DND-41 (cell line): ENCODE data around the gene OR6Y1.

ENCODE experiments used
- ATAC-seq: fragments of 200-7000 bp; cut with Tn5 transposase; 3 replicates; pipeline ENCODE4 v1.9.1; 2021; ENCODE audit warnings: low read depth; ENCODE audit not compliant: insufficient read depth
- DNase-seq: peaks from one replicate; pipeline ENCODE4 v3.0.0-alpha.2; 2020
- H2AFZ ChIP-seq: 2 replicates; pipeline ENCODE4 v1.6.0; 2012; ENCODE audit warnings: low read depth, low read length
- H3K27ac ChIP-seq: 2 replicates; pipeline ENCODE4 v1.5.1; 2012; ENCODE audit warnings: low read length, inconsistent platforms
- H3K27me3 ChIP-seq: fragments of 200-600 bp; sonication (generic); 2 replicates; pipeline ENCODE4 v1.6.0; 2012; ENCODE audit warnings: low read length, mild to moderate bottlenecking, inconsistent platforms; ENCODE audit not compliant: insufficient read depth, poor library complexity
- H3K36me3 ChIP-seq: 2 replicates; pipeline ENCODE4 v1.5.1; 2012; ENCODE audit warnings: low read length, inconsistent platforms; ENCODE audit not compliant: insufficient read depth
- H3K4me1 ChIP-seq: 2 replicates; pipeline ENCODE4 v1.5.1; 2012; ENCODE audit warnings: mild to moderate bottlenecking, low read length; ENCODE audit not compliant: insufficient read depth
- H3K4me2 ChIP-seq: 2 replicates; pipeline ENCODE4 v1.6.0; 2012; ENCODE audit warnings: mild to moderate bottlenecking, moderate library complexity, low read length, inconsistent platforms; ENCODE audit not compliant: insufficient read depth
- H3K4me3 ChIP-seq, 2 experiments: fragments of 200-600 bp in 1 of 2; shearing (Covaris generic) in 1 of 2; 2 replicates each; pipeline ENCODE4 v1.5.1; 2012 to 2016; ENCODE audit warnings: inconsistent platforms in 2 of 2, low read length in 2 of 2, mild to moderate bottlenecking in 2 of 2, low read depth in 1 of 2, moderate library complexity in 1 of 2
- H3K79me2 ChIP-seq: 2 replicates; pipeline ENCODE4 v1.6.0; 2012; ENCODE audit warnings: low read length, inconsistent platforms; ENCODE audit not compliant: insufficient read depth
- H3K9ac ChIP-seq: 2 replicates; pipeline ENCODE4 v1.6.0; 2012; ENCODE audit warnings: low read depth, mild to moderate bottlenecking, inconsistent platforms, low read length, moderate library complexity
- H3K9me3 ChIP-seq: 2 replicates; pipeline ENCODE4 v1.5.1; 2012; ENCODE audit warnings: low read length, moderate library complexity, mild to moderate bottlenecking, inconsistent platforms; ENCODE audit not compliant: insufficient read depth, severe bottlenecking
- H4K20me1 ChIP-seq: 2 replicates; pipeline ENCODE4 v1.6.0; 2012; ENCODE audit warnings: low read length; ENCODE audit not compliant: insufficient read depth
- EZH2 ChIP-seq: IDR thresholded peaks from 3 replicates; pipeline ENCODE4 v1.6.1; 2012; ENCODE audit warnings: borderline replicate concordance, low read depth, mild to moderate bottlenecking, moderate library complexity, low read length, inconsistent platforms; ENCODE audit not compliant: severe bottlenecking
- TF ChIP-seq, protein P1 (sequence below): IDR thresholded peaks from 2 replicates; pipeline ENCODE4 v1.5.1; 2012; ENCODE audit warnings: borderline replicate concordance, low read length, moderate library complexity, mild to moderate bottlenecking; ENCODE audit not compliant: poor library complexity, severe bottlenecking; ENCODE audit errors: extremely low read depth

Gene OR6Y1, protein sequence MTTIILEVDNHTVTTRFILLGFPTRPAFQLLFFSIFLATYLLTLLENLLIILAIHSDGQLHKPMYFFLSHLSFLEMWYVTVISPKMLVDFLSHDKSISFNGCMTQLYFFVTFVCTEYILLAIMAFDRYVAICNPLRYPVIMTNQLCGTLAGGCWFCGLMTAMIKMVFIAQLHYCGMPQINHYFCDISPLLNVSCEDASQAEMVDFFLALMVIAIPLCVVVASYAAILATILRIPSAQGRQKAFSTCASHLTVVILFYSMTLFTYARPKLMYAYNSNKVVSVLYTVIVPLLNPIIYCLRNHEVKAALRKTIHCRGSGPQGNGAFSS

GRCh38 chr1:158554352-158554751 lies at the start of gene OR6Y1:
OR6Y1 (minus strand) TSS chr1:158554405; CDS start chr1:158548105, 6,300 bp downstream.
- Histone ChIP-seq H4K20me1 (no peaks in the 10 kb centered on the region), H2AFZ (no peak within 1 kb of the TSS), H3K36me3 (no peaks in the 10 kb centered on the region), H3K27ac (no peak within 1 kb of the TSS), H3K9me3 (no peaks in the 10 kb centered on the region), H3K4me1 (no peaks in the 10 kb centered on the region), H3K4me2 (no peak within 1 kb of the TSS), H3K79me2 (no peaks in the 10 kb centered on the region), H3K9ac (no peak within 1 kb of the TSS), H3K4me3 (no peak within 1 kb of the TSS), H3K27me3 (peaks cover 9% of the 10 kb centered on the region)
- TF ChIP-seq, protein P1, sequence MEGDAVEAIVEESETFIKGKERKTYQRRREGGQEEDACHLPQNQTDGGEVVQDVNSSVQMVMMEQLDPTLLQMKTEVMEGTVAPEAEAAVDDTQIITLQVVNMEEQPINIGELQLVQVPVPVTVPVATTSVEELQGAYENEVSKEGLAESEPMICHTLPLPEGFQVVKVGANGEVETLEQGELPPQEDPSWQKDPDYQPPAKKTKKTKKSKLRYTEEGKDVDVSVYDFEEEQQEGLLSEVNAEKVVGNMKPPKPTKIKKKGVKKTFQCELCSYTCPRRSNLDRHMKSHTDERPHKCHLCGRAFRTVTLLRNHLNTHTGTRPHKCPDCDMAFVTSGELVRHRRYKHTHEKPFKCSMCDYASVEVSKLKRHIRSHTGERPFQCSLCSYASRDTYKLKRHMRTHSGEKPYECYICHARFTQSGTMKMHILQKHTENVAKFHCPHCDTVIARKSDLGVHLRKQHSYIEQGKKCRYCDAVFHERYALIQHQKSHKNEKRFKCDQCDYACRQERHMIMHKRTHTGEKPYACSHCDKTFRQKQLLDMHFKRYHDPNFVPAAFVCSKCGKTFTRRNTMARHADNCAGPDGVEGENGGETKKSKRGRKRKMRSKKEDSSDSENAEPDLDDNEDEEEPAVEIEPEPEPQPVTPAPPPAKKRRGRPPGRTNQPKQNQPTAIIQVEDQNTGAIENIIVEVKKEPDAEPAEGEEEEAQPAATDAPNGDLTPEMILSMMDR, result no peak
- TF ChIP-seq EZH2, result no peak
- no peak for ATAC-seq
- no peak for DNase-seq

- Histone ChIP-seq H3K27ac (no peak overlapping the region), H3K36me3 (no peaks in the 10 kb centered on the region), H3K4me3 (no peak overlapping the region), H3K9ac (no peak overlapping the region), H3K9me3 (peaks cover 12% of the 10 kb centered on the region), H3K27me3 (peaks cover 9% of the 10 kb centered on the region), H2AFZ (no peak overlapping the region), H4K20me1 (no peaks in the 10 kb centered on the region), H3K4me1 (no peaks in the 10 kb centered on the region), H3K79me2 (no peaks in the 10 kb centered on the region), H3K4me2 (no peak overlapping the region)
- no peak for TF ChIP-seq EZH2
- TF ChIP-seq, protein P1, result no peak
- no peak for ATAC-seq
- no peak for DNase-seq
Observed at GRCh38 chr1:158600735-158601134, 46.5 kb upstream of the OR6Y1 start.

DNA sequence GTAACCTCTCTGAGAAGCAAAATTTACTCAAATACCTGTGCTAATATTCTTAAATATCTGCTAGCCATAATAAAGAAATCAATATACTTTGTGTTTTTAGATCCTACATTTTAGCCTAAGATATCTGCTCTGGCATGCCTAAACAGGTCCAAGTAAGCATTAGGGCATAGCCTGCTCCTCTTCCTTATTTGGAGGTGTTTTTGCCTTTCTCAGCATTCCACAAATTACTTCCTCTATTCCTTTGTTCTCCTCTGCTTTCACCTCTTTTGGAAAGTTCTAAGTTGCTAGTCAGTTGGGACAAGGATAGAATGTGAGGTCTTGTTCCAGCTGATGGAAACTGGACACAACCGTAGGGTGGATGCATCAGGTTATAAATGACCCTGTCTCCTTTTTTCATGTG lies 32.7 kb upstream of the OR6Y1 start:
- Histone ChIP-seq H3K9ac (no peak overlapping the region), H3K79me2 (no peaks in the 10 kb centered on the region), H3K36me3 (no peaks in the 10 kb centered on the region), H3K4me3 (no peak overlapping the region), H3K4me1 (no peaks in the 10 kb centered on the region), H2AFZ (no peak overlapping the region), H4K20me1 (no peaks in the 10 kb centered on the region), H3K9me3 (peaks cover 6% of the 10 kb centered on the region), H3K27me3 (peaks cover 4% of the 10 kb centered on the region), H3K27ac (no peak overlapping the region), H3K4me2 (no peak overlapping the region)
- ATAC-seq (no peak), DNase-seq (no peak)
- TF ChIP-seq, protein P1, result no peak
- no peak for TF ChIP-seq EZH2
